Small intestine (tissue), 7 donors: ENCODE results near the gene ABHD12B. TPM values are rescaled to one million over a fixed set of nuclear protein-coding genes. Genes with fewer than 3 reads are reported as not detected.
"Not testable (repeated sequence)": the region's sequence is repeated elsewhere in the genome, so short reads cannot be mapped to it uniquely, and the experiment has no call there.

Experiments
- DNase-seq, 2 donors: peaks; one replicate each; pipeline versions ENCODE4 v3.0.0 to v3.0.0-alpha.2; 2013
- FAIRE-seq: peaks from 2 replicates; lab custom pipeline; 2012; peaks lifted over from hg19 to GRCh38; lab: Jason Lieb, UNC
- H3K27ac ChIP-seq, 3 donors: one replicate each; pipeline ENCODE4 v1.5.1; 2013; ENCODE audit warnings: low read length in 2 of 3, mild to moderate bottlenecking in 2 of 3, control low read depth in 1 of 3, inconsistent platforms in 1 of 3, low read depth in 1 of 3, moderate library complexity in 1 of 3
- H3K27me3 ChIP-seq, 3 donors: one replicate each; pipeline ENCODE4 v1.6.1; 2013; ENCODE audit warnings: low read length in 3 of 3, inconsistent platforms in 1 of 3; ENCODE audit not compliant: control insufficient read depth in 3 of 3, insufficient read depth in 3 of 3
- H3K36me3 ChIP-seq, 3 donors: one replicate each; pipeline ENCODE4 v1.6.1; 2013; ENCODE audit warnings: low read length in 3 of 3, inconsistent platforms in 1 of 3, low read depth in 1 of 3, mild to moderate bottlenecking in 1 of 3, moderate library complexity in 1 of 3; ENCODE audit not compliant: control insufficient read depth in 3 of 3, insufficient read depth in 2 of 3
- H3K4me1 ChIP-seq, 3 donors: one replicate each; pipeline ENCODE4 v1.6.1; 2013; ENCODE audit warnings: low read length in 2 of 3, inconsistent platforms in 1 of 3, low read depth in 1 of 3, mild to moderate bottlenecking in 1 of 3, moderate library complexity in 1 of 3; ENCODE audit not compliant: control insufficient read depth in 3 of 3, insufficient read depth in 2 of 3
- H3K4me3 ChIP-seq, 3 donors: one replicate each; pipeline ENCODE4 v1.5.1; 2013; ENCODE audit warnings: low read length in 3 of 3, control low read depth in 1 of 3, inconsistent platforms in 1 of 3, low read depth in 1 of 3, mild to moderate bottlenecking in 1 of 3, moderate library complexity in 1 of 3
- H3K9me3 ChIP-seq, 2 donors: one replicate each; pipeline ENCODE4 v1.6.1; 2013; ENCODE audit warnings: low read depth in 1 of 2, low read length in 1 of 2; ENCODE audit not compliant: control insufficient read depth in 2 of 2, insufficient read depth in 1 of 2
- WGBS, 3 donors: extraction: QIAGEN DNeasy Blood & Tissue Kit; methylation state at CpG; one replicate each; pipeline ENCODE4 v1.1.7; 2013; 5-methylcytosine and 5-hydroxymethylcytosine counted together
- polyA plus RNA-seq, 4 donors: library from polyadenylated mRNA; stranded (reverse) in 3 of 4; unstranded in 1 of 4; fragments of 200-250 nt in 3 of 4; fragments of 120-200 nt in 1 of 4; gene quantifications; one replicate each; pipeline versions ENCODE4 v1.2.1 to v1.2.3, GENCODE V29; 2013
- donor health status: healthy with polysubstance abuse.
- donor health status: control.
- donor health status: control.
- donor health status: Bipolar disorder and iron deficiency.
- donor health status: healthy.

Gene ABHD12B
- polyA plus RNA-seq, 4 donors = 0.07 to 0.09 TPM; not detected in 2

GRCh38 chr14:50892255-50892654 lies 20.4 kb downstream of the ABHD12B start:
- Histone ChIP-seq H3K9me3 (no peaks in the 10 kb centered on the region), H3K27ac (no peak overlapping the region), H3K27me3 (no peaks in the 10 kb centered on the region), H3K36me3 (no peaks in the 10 kb centered on the region), H3K4me1 (no peaks in the 10 kb centered on the region), H3K4me3 (no peak overlapping the region)
- 67 to 78% (median 74%) methylated on average over 5 of the region's 5 CpGs for WGBS, 3 donors
- FAIRE-seq (no peak), DNase-seq (no peak)

- not testable (repeated sequence) for H3K36me3 ChIP-seq, H3K4me1 ChIP-seq, H3K9me3 ChIP-seq, FAIRE-seq, H3K4me3 ChIP-seq, DNase-seq, H3K27me3 ChIP-seq, H3K27ac ChIP-seq
- WGBS, 3 donors = 66 to 74% (median 66%) methylated on average over 5 of the region's 7 CpGs
Observed at GRCh38 chr14:50896421-50896820, 24.6 kb downstream of the ABHD12B start.

GRCh38 chr14:50897005-50897404 lies 25.2 kb downstream of the ABHD12B start:
- H3K36me3 ChIP-seq, H3K4me3 ChIP-seq, H3K4me1 ChIP-seq, H3K9me3 ChIP-seq, H3K27ac ChIP-seq, H3K27me3 ChIP-seq, FAIRE-seq, DNase-seq: not testable (repeated sequence)
- 58 to 72% (median 71%) methylated on average over 1 of the region's 1 CpG for WGBS, 3 donors

GRCh38 chr14:50897658-50898175 lies 25.9 kb downstream of the ABHD12B start:
- Histone ChIP-seq H3K4me1 (no peaks in the 10 kb centered on the region), H3K4me3 (no peak overlapping the region), H3K9me3 (no peaks in the 10 kb centered on the region), H3K36me3 (no peaks in the 10 kb centered on the region), H3K27me3 (no peaks in the 10 kb centered on the region), H3K27ac (no peak overlapping the region)
- DNase-seq (no peak), FAIRE-seq (no peak)
- WGBS, 3 donors = 83 to 89% (median 89%) methylated on average over 6 of the region's 6 CpGs

- Histone ChIP-seq H3K27ac (no peak overlapping the region), H3K36me3 (no peaks in the 10 kb centered on the region), H3K4me1 (no peaks in the 10 kb centered on the region), H3K9me3 (no peaks in the 10 kb centered on the region), H3K27me3 (no peaks in the 10 kb centered on the region), H3K4me3 (no peak overlapping the region)
- WGBS, 3 donors = 84 to 94% (median 92%) methylated on average over 3 of the region's 3 CpGs
- DNase-seq (no peak), FAIRE-seq (no peak)
Observed at GRCh38 chr14:50901361-50901760, 29.5 kb downstream of the ABHD12B start.

GRCh38 chr14:50904719-50905118 lies 32.9 kb downstream of the ABHD12B start:
- DNase-seq (no peak), FAIRE-seq (no peak)
- Histone ChIP-seq H3K9me3 (no peaks in the 10 kb centered on the region), H3K4me1 (no peaks in the 10 kb centered on the region), H3K36me3 (no peaks in the 10 kb centered on the region), H3K27ac (no peak overlapping the region), H3K4me3 (no peak overlapping the region), H3K27me3 (no peaks in the 10 kb centered on the region)

GRCh38 chr14:50906326-50907065 lies 34.6 kb downstream of the ABHD12B start:
- DNase-seq (no peak), FAIRE-seq (no peak)
- Histone ChIP-seq H3K36me3 (no peaks in the 10 kb centered on the region), H3K9me3 (no peaks in the 10 kb centered on the region), H3K4me3 (no peak overlapping the region), H3K27me3 (no peaks in the 10 kb centered on the region), H3K27ac (no peak overlapping the region), H3K4me1 (no peaks in the 10 kb centered on the region)
- WGBS, 3 donors = 54 to 75% (median 67%) methylated on average over 5 of the region's 5 CpGs

- no peak overlapping the region for H3K4me3 ChIP-seq
- DNase-seq (no peak), FAIRE-seq (no peak)
- WGBS, 3 donors = 58 to 75% (median 67%) methylated on average over 5 of the region's 5 CpGs
- H3K27me3 ChIP-seq = no peaks in the 10 kb centered on the region
- no peak overlapping the region for H3K27ac ChIP-seq
- H3K4me1 ChIP-seq = no peaks in the 10 kb centered on the region
- H3K36me3 ChIP-seq = peaks cover 0 to 2% (median 0%) of the 10 kb centered on the region in 3 donors
- no peaks in the 10 kb centered on the region for H3K9me3 ChIP-seq
Observed at GRCh38 chr14:50910495-50911420, 38.9 kb downstream of the ABHD12B start.
